SK-N-MC (cell line): Measurements from ENCODE around the gene CELA3A.
"Not testable (repeated sequence)": the region's sequence is repeated elsewhere in the genome, so short reads cannot be mapped to it uniquely, and the experiment has no call there.

ENCODE experiments used
- EZH2 ChIP-seq: fragments of 200-600 bp; sonication (generic); IDR thresholded peaks from one replicate; pipeline ENCODE4 v1.6.1; 2017; ENCODE audit warnings: antibody characterized with exemption
- POLR2AphosphoS5 ChIP-seq: IDR thresholded peaks from 2 replicates; pipeline ENCODE4 v1.6.1; 2012; ENCODE audit warnings: mild to moderate bottlenecking, low read depth, low read length, borderline replicate concordance

DNA sequence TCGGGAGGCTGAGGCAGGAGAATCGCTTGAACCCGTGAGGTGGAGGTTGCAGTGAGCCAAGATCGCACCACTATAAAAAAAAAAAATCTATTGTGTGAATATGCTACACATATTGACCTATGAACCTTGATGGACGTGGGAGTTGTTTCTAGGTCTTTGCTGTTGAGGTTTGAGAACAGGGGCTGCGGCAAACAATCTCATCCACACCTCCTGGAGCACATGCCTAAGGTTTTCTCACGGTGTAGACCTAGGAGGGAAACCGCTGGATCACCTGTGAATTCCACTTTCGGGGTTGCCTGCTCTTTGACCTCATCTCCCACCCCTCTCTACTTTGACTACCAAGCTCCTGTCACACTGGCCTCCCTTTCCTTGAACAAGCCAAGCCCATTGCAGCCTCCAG is 26.2 kb upstream of the CELA3A start:
- TF ChIP-seq EZH2, POLR2AphosphoS5: not testable (repeated sequence)
